Neural progenitor cell (in vitro differentiated cells): ENCODE measurements around the gene SMPD4. TPM values are rescaled to one million over a fixed set of nuclear protein-coding genes. Genes with fewer than 3 reads are reported as not detected.
"Not testable (repeated sequence)": the region's sequence is repeated elsewhere in the genome, so short reads cannot be mapped to it uniquely, and the experiment has no call there.

Experiments used
- DNase-seq: peaks from one replicate; pipeline ENCODE4 v3.0.0-alpha.2; 2016; ENCODE audit warnings: low spot score
- H2AFZ ChIP-seq: fragments of 200-600 bp; sonication (generic); replicated peaks from 2 replicates; pipeline ENCODE4 v1.6.1; 2016; ENCODE audit warnings: antibody characterized with exemption
- H3F3A ChIP-seq: fragments of 200-600 bp; sonication (generic); 2 replicates; pipeline ENCODE4 v1.6.1; 2016; ENCODE audit warnings: antibody characterized with exemption, low read depth
- H3K27ac ChIP-seq: fragments of 200-600 bp; sonication (generic); 2 replicates; pipeline ENCODE4 v1.5.1; 2016; ENCODE audit warnings: mild to moderate bottlenecking
- H3K27me3 ChIP-seq: fragments of 200-600 bp; sonication (generic); 2 replicates; pipeline ENCODE4 v1.6.1; 2016; ENCODE audit warnings: mild to moderate bottlenecking, moderate library complexity
- H3K36me3 ChIP-seq: fragments of 200-600 bp; sonication (generic); 2 replicates; pipeline ENCODE4 v1.5.1; 2016
- H3K4me1 ChIP-seq: fragments of 200-600 bp; sonication (generic); 2 replicates; pipeline ENCODE4 v1.6.1; 2016; ENCODE audit warnings: mixed run types
- H3K4me2 ChIP-seq: fragments of 200-600 bp; sonication (generic); 2 replicates; pipeline ENCODE4 v1.6.1; 2016
- H3K4me3 ChIP-seq: fragments of 200-600 bp; sonication (generic); 2 replicates; pipeline ENCODE4 v1.5.1; 2016
- H3K79me2 ChIP-seq: fragments of 200-600 bp; sonication (generic); 2 replicates; pipeline ENCODE4 v1.6.1; 2016; ENCODE audit warnings: low read depth
- H3K9ac ChIP-seq: fragments of 200-600 bp; sonication (generic); 2 replicates; pipeline ENCODE4 v1.6.1; 2016
- H3K9me3 ChIP-seq: fragments of 200-600 bp; sonication (generic); 2 replicates; pipeline ENCODE4 v1.5.1; 2016; ENCODE audit warnings: low read depth
- H4K20me1 ChIP-seq: fragments of 200-600 bp; sonication (generic); 2 replicates; pipeline ENCODE4 v1.6.1; 2016; ENCODE audit warnings: low read depth
- H3K27ac Mint-ChIP-seq: 3 replicates; pipeline ENCODE4 v1.8.0; 2021; ENCODE audit warnings: mixed read lengths
- H3K27me3 Mint-ChIP-seq: 2 replicates; pipeline ENCODE4 v1.8.0; 2022; ENCODE audit warnings: low read depth, mild to moderate bottlenecking, inconsistent platforms, moderate library complexity, mixed read lengths; ENCODE audit not compliant: insufficient read depth
- H3K36me3 Mint-ChIP-seq: 3 replicates; pipeline ENCODE4 v1.8.0; 2021; ENCODE audit warnings: mixed read lengths
- H3K4me1 Mint-ChIP-seq: 3 replicates; pipeline ENCODE4 v1.8.0; 2021; ENCODE audit warnings: mixed read lengths
- H3K4me3 Mint-ChIP-seq: 3 replicates; pipeline ENCODE4 v1.8.0; 2021; ENCODE audit warnings: mild to moderate bottlenecking, moderate library complexity, mixed read lengths
- H3K9me3 Mint-ChIP-seq: 3 replicates; pipeline ENCODE4 v1.8.0; 2020; ENCODE audit warnings: mixed read lengths
- CTCF ChIP-seq: fragments of 200-600 bp; sonication (generic); IDR thresholded peaks from 2 replicates; pipeline ENCODE4 v1.5.1; 2017; ENCODE audit warnings: antibody characterized with exemption, mild to moderate bottlenecking
- EZH2 ChIP-seq: fragments of 200-600 bp; sonication (generic); IDR thresholded peaks from 2 replicates; pipeline ENCODE4 v1.6.1; 2017; ENCODE audit warnings: antibody characterized with exemption, mild to moderate bottlenecking, moderate library complexity
- EZH2phosphoT487 ChIP-seq: fragments of 200-600 bp; sonication (generic); IDR thresholded peaks from 2 replicates; pipeline ENCODE4 v1.6.1; 2017; ENCODE audit warnings: antibody characterized with exemption
- total RNA-seq: library from RNA; depleted of rRNA; stranded (reverse); fragments of >200 nt; gene quantifications from 2 replicates; pipeline ENCODE4 v1.2.3, GENCODE V29; 2015; ENCODE audit warnings: low replicate concordance

The SMPD4 gene
- total RNA-seq, 1 donor from 2014 or later: 23.6 TPM

DNA sequence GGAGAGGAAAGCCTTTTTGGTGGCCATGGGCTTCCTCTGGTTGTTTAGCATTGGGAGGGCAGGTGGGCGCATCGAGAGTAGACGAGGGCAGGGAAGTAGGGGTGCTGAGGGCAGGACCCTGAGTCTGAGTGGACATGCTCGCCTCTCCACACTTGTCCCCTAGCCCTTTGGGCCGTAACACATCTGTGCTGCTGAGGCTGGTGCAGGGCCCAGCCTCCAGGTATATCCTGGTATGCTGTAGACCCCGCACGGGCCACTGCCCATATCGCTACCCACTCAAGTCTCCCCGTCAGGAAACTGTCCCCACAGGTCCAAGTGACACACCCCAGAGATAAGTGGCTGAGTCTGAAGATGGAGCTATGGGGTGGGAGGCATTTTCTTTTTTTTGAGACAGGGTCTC lies 22.8 kb downstream of the SMPD4 start:
- DNase-seq: no peak
- H3K27ac Mint-ChIP-seq: no peak overlapping the region
- H3K4me3 Mint-ChIP-seq: no peak overlapping the region
- Histone ChIP-seq H3K36me3 (no peaks in the 10 kb centered on the region), H3K27me3 (no peaks in the 10 kb centered on the region), H3K4me1 (no peaks in the 10 kb centered on the region), H2AFZ (no peak overlapping the region), H3K9me3 (no peaks in the 10 kb centered on the region), H3K79me2 (no peaks in the 10 kb centered on the region), H3K4me3 (no peak overlapping the region), H4K20me1 (peaks cover 22% of the 10 kb centered on the region), H3F3A (no peaks in the 10 kb centered on the region), H3K9ac (no peak overlapping the region), H3K4me2 (no peak overlapping the region), H3K27ac (no peak overlapping the region)
- peaks cover 2% of the 10 kb centered on the region for H3K36me3 Mint-ChIP-seq
- H3K4me1 Mint-ChIP-seq: no peaks in the 10 kb centered on the region
- H3K27me3 Mint-ChIP-seq: peaks cover 2% of the 10 kb centered on the region
- H3K9me3 Mint-ChIP-seq: no peaks in the 10 kb centered on the region
- no peak for TF ChIP-seq EZH2
- no peak for TF ChIP-seq EZH2phosphoT487
- no peak for TF ChIP-seq CTCF

GRCh38 chr2:130157825-130158514 lies 23.4 kb downstream of the SMPD4 start:
- not testable (repeated sequence) for H3K9me3 ChIP-seq, H3F3A ChIP-seq, H3K4me1 Mint-ChIP-seq, H3K27me3 ChIP-seq, H3K27ac Mint-ChIP-seq, H3K4me2 ChIP-seq, H3K4me3 ChIP-seq, H3K9ac ChIP-seq, DNase-seq, H3K36me3 ChIP-seq, H3K9me3 Mint-ChIP-seq, H3K4me3 Mint-ChIP-seq, H3K4me1 ChIP-seq, H2AFZ ChIP-seq, H3K27me3 Mint-ChIP-seq, H3K27ac ChIP-seq, H3K36me3 Mint-ChIP-seq, H3K79me2 ChIP-seq
- peaks cover 22% of the 10 kb centered on the region for H4K20me1 ChIP-seq

- H4K20me1 ChIP-seq: peaks cover 22% of the 10 kb centered on the region
- not testable (repeated sequence) for H3K9me3 ChIP-seq, H3K4me1 ChIP-seq, H3K4me2 ChIP-seq, H3K4me3 ChIP-seq, H3K9me3 Mint-ChIP-seq, DNase-seq, H2AFZ ChIP-seq, H3F3A ChIP-seq, H3K79me2 ChIP-seq, H3K27ac ChIP-seq, H3K27ac Mint-ChIP-seq, H3K9ac ChIP-seq, H3K27me3 ChIP-seq, H3K36me3 ChIP-seq, H3K27me3 Mint-ChIP-seq, H3K4me1 Mint-ChIP-seq, H3K4me3 Mint-ChIP-seq, H3K36me3 Mint-ChIP-seq
Observed at GRCh38 chr2:130157354-130157753, 24.0 kb downstream of the SMPD4 start.

- Histone ChIP-seq H3K9me3 (no peaks in the 10 kb centered on the region), H3K9ac (no peak overlapping the region), H3K4me1 (no peaks in the 10 kb centered on the region), H4K20me1 (peaks cover 22% of the 10 kb centered on the region), H3K36me3 (no peaks in the 10 kb centered on the region), H2AFZ (no peak overlapping the region), H3K4me2 (no peak overlapping the region), H3K79me2 (no peaks in the 10 kb centered on the region), H3K27me3 (no peaks in the 10 kb centered on the region), H3K4me3 (no peak overlapping the region), H3F3A (no peaks in the 10 kb centered on the region), H3K27ac (no peak overlapping the region)
- Mint-ChIP-seq H3K27ac (no peak overlapping the region), H3K4me1 (no peaks in the 10 kb centered on the region), H3K4me3 (no peak overlapping the region), H3K36me3 (peaks cover 2% of the 10 kb centered on the region), H3K9me3 (no peaks in the 10 kb centered on the region), H3K27me3 (peaks cover 2% of the 10 kb centered on the region)
- TF ChIP-seq CTCF: no peak
- no peak for TF ChIP-seq EZH2phosphoT487
- no peak for DNase-seq
Observed at GRCh38 chr2:130156624-130157004, 24.8 kb downstream of the SMPD4 start.
